Measurements from ENCODE around the gene ABCB10. TPM values are rescaled to one million over a fixed set of nuclear protein-coding genes. Genes with fewer than 3 reads are reported as not detected.
"Not testable (repeated sequence)": the region's sequence is repeated elsewhere in the genome, so short reads cannot be mapped to it uniquely, and the experiment has no call there.

ABCB10 gene
- total RNA-seq, 1 experiment from 2014 or later, result 15.5 TPM

DNA sequence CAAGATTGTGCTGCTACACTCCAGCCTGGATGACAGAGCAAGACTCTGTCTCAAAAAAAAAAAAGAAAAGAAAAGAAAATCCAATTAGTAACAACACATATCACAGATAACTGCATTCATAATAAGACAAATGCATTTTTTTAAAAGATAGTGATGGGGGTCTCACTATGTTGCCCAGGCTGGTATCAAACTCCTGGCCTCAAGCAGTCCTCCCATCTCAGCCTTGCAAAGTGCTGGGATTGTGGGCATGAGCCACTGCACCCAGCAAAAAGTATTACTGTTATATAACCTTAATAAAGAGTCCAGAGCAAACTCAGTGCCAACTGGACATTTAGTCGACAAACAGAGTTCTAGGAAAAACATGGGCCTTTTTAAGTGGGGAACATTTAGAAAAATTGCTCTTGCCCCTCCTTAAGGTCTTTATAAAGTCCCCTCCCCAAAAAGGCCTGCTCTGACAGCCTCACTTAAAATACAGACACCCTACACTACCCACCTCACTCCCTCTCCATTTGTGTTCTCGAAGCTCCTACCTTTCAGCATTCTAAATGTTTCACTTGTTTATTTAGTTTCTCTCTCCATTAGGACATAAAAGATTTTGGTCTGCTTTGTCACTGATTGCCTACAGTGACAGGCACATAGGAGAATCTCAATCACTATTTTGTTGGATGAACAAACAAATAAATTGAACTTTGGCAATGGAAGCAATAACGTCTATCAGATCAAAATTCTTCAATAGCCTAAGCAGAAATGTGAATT lies 7.5 kb downstream of the ABCB10 start:
- in situ Hi-C loops (cut with HindIII; ENCODE audit: low pct_unique_long_range_greater_than_20kb, low sequenced_read_pairs), result no loop called here
- no peak for DNase-seq (ENCODE audit: low read depth)

- no peak for DNase-seq (ENCODE audit: low read depth)
- in situ Hi-C loops (cut with HindIII; ENCODE audit: low pct_unique_long_range_greater_than_20kb, low sequenced_read_pairs), result no loop called here
Observed at GRCh38 chr1:229547542-229547941, 11.0 kb downstream of the ABCB10 start.

GRCh38 chr1:229544587-229544986 lies 13.9 kb downstream of the ABCB10 start:
- in situ Hi-C loops (cut with HindIII; ENCODE audit: low pct_unique_long_range_greater_than_20kb, low sequenced_read_pairs), result no loop called here
- DNase-seq (ENCODE audit: low read depth), result no peak

DNA sequence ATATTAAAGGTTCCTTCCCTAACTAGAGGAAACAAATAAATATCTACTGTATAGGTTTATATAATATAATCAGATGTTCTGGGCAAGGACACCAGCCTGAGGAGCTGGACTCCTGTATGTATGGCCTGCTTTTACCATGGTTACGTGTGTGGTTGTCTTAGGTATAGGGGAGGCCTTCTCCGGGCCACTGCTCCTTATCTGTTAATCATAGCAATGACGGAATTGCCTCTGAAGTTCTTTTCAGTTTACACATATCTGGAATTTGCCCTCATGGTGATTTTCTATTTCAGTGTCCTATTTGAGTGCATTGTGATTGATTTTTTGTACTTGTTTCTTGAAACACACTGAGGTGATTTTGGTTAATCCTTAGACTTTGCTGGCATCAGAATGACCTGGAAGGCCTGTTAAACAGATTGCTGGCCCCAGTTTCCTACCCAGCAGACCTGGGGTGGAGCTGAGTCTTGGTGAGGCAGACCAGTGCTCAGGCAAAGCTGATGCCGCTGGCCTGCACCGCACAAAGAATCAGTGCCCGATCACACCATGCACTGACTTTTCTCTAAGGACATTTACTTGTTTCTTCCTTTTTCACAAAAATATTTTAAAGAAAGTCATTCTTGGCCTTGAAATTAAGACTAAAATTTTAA lies 18.5 kb downstream of the ABCB10 start:
- in situ Hi-C loops (cut with HindIII; ENCODE audit: low pct_unique_long_range_greater_than_20kb, low sequenced_read_pairs), result no loop called here
- no peak for DNase-seq (ENCODE audit: low read depth)

DNA sequence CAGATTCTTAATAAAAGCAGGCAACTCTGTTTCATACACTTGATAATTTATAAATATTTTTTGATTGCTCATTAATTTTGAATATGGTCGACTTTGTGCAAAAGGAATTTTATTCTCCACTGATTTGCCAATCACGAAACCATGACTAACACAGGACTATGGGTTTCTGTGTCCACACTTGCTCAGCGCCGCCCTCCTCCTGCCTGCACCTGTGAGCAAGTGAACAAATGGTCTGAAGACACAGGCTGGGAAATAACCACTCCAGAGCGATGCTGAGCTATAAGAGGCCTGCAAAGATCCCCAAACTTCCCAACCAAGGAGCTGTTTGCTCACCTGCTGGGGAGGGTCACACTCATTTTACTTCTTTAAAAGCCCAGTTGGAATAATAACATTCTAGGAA lies 19.6 kb downstream of the ABCB10 start:
- in situ Hi-C loops (cut with HindIII; ENCODE audit: low pct_unique_long_range_greater_than_20kb, low sequenced_read_pairs), result no loop called here
- no peak for DNase-seq (ENCODE audit: low read depth)

DNA sequence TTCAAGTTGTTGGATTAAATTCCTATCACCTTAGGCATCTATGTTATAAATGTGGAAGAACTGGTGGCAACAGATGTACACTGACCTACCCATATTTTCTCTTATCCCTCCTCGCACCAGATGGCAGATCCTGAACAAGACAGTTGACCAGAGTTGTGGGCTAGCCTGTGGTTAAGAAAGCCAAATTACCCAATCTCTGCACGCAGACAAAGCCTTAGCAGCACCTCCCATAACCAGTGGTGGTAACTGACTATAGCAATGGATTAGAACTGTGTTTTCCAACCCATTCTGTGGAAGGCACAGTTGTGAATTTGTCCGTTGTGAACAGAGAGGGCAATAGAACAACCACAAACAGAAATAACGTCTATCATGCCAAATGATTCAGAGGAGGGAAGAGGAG lies 20.6 kb downstream of the ABCB10 start:
- in situ Hi-C loops (cut with HindIII; ENCODE audit: low pct_unique_long_range_greater_than_20kb, low sequenced_read_pairs), result no loop called here
- DNase-seq (ENCODE audit: low read depth), result no peak

DNA sequence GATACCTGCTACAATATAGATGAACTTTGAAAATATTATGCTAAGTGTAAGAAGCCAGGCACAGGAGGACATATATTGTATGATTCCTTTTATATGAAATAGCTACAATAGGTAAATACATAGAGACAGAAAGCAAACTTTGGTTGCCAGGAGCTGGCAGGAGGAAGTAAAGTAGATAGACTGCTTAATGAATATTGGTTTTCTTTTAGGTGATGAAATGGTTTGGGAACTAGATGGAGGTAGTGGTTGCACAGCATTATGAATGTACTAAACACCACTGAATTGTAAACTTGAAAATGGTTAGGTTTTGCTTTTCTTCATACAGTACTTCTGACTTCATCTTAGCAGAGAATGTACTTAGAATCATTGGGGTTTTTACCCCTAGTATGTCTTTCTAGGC lies 21.5 kb downstream of the ABCB10 start:
- in situ Hi-C loops (cut with HindIII; ENCODE audit: low pct_unique_long_range_greater_than_20kb, low sequenced_read_pairs), result no loop called here
- DNase-seq (ENCODE audit: low read depth), result no peak

DNA sequence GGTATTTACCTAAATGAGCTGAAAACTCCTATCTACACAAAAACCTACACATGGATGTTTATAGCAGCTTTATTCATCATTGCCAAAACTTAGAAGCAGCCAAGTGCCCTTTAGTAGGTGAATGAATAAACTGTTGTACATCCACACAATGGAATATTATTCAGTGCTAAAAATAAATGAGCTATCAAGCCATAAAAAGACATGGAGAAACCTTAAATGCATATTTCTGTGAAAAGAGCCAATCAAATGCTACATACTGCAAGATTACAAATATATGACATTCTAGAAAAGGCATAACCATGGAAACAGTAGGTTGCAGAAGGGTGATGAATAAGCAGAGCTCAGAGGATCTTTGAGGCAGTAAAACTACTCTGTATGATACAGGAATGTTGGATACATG lies 23.3 kb downstream of the ABCB10 start:
- DNase-seq (ENCODE audit: low read depth), result no peak
- in situ Hi-C loops (cut with HindIII; ENCODE audit: low pct_unique_long_range_greater_than_20kb, low sequenced_read_pairs), result no loop called here

- DNase-seq (ENCODE audit: low read depth), result no peak
- in situ Hi-C loops (cut with HindIII; ENCODE audit: low pct_unique_long_range_greater_than_20kb, low sequenced_read_pairs), result no loop called here
Observed at GRCh38 chr1:229531326-229531725, 27.2 kb downstream of the ABCB10 start.

DNA sequence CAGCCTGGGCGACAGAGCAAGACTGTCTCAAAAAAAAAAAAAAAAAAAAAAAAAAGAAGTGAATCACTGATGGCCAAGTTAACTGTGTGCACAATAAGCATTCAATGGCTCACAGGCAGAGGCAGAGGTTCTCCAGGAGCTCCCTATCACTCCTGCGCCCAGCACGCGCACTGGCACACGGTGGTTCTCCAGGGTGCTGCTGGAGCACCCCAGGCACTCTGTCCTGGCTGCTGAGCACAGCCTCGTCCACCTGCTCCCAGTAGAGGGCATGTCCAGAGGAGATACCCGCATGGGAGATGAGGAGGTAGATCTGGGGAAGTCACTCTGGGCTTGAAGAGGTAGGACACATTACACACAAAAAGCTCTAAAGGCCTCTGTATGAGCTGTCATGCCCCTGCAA lies 28.9 kb downstream of the ABCB10 start:
- DNase-seq (ENCODE audit: low read depth), result no peak
- in situ Hi-C loops (cut with HindIII; ENCODE audit: low pct_unique_long_range_greater_than_20kb, low sequenced_read_pairs), result no loop called here

DNA sequence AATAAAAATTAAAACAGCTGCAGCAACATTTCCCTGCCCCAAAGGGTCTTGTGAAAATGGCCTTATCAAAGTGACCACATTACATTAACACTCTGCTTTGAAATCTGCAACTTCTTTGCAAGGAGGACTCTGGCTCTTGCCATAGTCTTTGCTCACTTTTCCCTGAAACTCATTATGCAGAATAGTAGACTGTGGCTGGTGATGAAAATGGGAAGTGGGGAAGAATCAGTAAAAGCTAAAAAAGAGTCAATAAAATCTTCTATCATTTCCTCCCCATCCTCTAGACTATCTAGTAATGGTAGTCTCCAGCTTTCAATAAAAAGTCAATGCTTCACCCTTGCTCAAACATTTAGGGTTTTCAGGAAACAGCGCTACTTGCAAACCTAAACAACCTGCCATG lies 31.8 kb downstream of the ABCB10 start:
- in situ Hi-C loops (cut with HindIII; ENCODE audit: low pct_unique_long_range_greater_than_20kb, low sequenced_read_pairs), result no loop called here
- no peak for DNase-seq (ENCODE audit: low read depth)

- in situ Hi-C loops (cut with HindIII; ENCODE audit: low pct_unique_long_range_greater_than_20kb, low sequenced_read_pairs), result no loop called here
- DNase-seq (ENCODE audit: low read depth), result no peak
Observed at GRCh38 chr1:229523052-229523451, 35.5 kb downstream of the ABCB10 start.

DNA sequence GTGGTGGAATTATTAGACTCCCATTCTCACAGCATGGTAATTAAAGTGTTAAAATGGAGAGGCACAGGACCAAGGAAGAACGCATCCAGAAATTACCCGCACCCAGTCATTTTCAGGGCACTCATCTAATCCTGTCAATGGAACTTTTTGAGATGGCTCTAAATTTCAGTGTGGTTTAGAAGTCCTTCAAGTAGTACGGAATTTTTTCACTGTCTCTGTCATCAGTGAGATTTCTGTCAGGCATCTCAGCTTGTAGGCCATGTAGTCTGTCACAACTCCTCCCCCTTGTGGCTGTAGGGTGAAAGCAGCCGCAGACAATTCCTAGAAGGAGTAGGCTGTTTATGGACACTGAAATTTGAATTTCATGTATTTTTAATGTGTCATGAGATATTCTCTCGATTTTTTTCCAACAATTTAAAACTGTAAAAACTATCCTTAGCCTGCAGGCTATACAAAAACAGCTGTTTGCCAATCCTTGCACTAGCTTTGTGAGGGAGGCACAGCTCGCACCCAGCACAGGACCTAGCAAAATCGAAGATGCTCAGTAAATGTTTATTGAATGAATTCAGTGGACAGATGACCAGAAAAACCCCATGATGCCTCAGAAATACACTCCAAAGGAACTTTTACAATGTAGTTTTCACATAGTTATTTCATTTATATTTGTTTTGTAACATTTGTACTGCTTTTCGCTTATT lies 43.8 kb downstream of the ABCB10 start:
- DNase-seq (ENCODE audit: low read depth), result peak; percentile 47
- in situ Hi-C loops (cut with HindIII; ENCODE audit: low pct_unique_long_range_greater_than_20kb, low sequenced_read_pairs), result no loop called here

DNA sequence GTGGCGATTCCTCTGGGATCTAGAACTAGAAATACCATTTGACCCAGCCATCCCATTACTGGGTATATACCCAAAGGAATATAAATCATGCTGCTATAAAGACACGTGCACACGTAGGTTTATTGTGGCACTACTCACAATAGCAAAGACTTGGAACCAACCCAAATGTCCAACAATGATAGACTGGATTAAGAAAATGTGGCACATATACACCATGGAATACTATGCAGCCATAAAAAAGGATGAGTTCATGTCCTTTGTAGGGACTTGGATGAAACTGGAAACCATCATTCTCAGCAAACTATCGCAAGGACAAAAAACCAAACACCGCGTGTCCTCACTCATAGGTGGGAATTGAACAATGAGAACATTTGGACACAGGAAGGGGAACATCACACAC lies 46.9 kb downstream of the ABCB10 start:
- DNase-seq (ENCODE audit: low read depth); in situ Hi-C loops (cut with HindIII; ENCODE audit: low pct_unique_long_range_greater_than_20kb, low sequenced_read_pairs): not testable (repeated sequence)

DNA sequence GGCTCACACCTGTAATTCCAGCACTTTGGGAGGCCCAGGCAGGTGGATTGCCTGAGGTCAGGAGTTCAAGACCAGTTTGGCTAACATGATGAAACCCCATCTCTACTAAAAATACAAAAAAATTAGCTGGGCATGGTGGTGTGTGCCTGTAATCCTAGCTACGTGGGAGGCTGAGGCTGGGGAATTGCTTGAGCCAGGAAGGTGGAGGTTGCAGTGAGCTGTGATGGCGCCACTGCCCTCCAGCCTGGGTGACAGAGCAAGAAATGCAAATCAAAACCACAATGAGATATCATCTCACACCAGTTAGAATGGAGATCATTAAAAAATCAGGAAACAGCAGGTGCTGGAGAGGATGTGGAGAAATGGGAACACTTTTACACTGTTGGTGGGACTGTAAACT lies 47.3 kb downstream of the ABCB10 start:
- in situ Hi-C loops (cut with HindIII; ENCODE audit: low pct_unique_long_range_greater_than_20kb, low sequenced_read_pairs); DNase-seq (ENCODE audit: low read depth): not testable (repeated sequence)

GRCh38 chr1:229509576-229509975 lies 48.9 kb downstream of the ABCB10 start:
- in situ Hi-C loops (cut with HindIII; ENCODE audit: low pct_unique_long_range_greater_than_20kb, low sequenced_read_pairs), result no loop called here
- DNase-seq (ENCODE audit: low read depth), result peak; percentile 28

GRCh38 chr1:229508823-229509337 lies 49.6 kb downstream of the ABCB10 start:
- no peak for DNase-seq (ENCODE audit: low read depth)
- in situ Hi-C loops (cut with HindIII; ENCODE audit: low pct_unique_long_range_greater_than_20kb, low sequenced_read_pairs), result no loop called here

DNA sequence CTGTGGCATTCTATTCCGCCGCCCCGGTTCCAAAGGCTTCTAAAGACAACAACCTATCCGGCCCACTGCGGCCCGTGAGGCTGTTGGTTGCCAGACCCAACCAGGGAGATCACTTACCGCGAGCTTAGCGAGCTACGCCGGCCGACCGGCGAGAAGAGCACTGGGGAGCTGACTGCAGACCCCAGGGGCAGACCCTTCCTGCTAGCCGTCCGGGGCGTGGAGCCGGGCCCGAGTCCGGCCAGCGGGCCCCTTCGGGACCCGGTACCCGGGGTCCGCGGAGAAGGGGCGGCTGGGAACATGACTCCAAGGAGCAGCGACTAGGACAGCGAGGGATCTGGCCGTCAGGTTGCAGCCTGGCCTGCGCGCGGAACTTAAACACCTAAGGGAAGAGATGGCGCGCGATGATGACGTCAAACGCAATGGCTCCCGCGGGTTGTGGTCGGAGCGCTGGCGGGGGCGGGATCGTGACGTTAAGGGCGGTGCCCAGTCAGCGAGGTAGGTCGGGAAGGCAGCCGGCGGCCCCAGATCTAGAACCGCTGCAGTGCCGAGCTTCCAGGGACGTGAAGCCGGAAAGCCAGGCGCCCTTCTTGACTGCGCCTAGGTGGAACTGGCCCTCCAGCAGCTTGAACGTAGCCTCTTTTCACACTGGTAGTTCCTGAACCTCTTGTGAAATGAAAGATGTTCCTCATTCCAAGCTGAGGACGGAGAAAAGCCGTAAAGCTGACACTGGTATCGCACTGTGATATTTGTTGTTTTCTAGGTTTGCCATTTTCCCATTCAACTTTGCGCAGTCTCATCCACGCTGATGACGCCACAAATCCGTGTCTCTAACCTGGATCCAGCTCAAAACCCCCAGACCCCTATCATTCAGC lies 50.3 kb downstream of the ABCB10 start, which contains the start of gene NUP133:
TSS of gene NUP133 (minus strand) at position 391 of the 872 bp plus-strand sequence. CDS start at position 299, 92 bp downstream.
- DNase-seq (ENCODE audit: low read depth), result peak; percentile 94
- in situ Hi-C loops (cut with HindIII; ENCODE audit: low pct_unique_long_range_greater_than_20kb, low sequenced_read_pairs), result no loop called here
